NCI-H2107 treated with DMSO at 0.1 percent for 48 hours (cell line): ENCODE measurements around the gene TAS2R5.
"Not testable (repeated sequence)": the region's sequence is repeated elsewhere in the genome, so short reads cannot be mapped to it uniquely, and the experiment has no call there.

Experiments used
- DNase-seq: peaks from one replicate; lab custom pipeline; 2025; ENCODE audit not compliant: unreplicated experiment; lab: John Stamatoyannopoulos, UW

The TAS2R5 gene, protein sequence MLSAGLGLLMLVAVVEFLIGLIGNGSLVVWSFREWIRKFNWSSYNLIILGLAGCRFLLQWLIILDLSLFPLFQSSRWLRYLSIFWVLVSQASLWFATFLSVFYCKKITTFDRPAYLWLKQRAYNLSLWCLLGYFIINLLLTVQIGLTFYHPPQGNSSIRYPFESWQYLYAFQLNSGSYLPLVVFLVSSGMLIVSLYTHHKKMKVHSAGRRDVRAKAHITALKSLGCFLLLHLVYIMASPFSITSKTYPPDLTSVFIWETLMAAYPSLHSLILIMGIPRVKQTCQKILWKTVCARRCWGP

DNA sequence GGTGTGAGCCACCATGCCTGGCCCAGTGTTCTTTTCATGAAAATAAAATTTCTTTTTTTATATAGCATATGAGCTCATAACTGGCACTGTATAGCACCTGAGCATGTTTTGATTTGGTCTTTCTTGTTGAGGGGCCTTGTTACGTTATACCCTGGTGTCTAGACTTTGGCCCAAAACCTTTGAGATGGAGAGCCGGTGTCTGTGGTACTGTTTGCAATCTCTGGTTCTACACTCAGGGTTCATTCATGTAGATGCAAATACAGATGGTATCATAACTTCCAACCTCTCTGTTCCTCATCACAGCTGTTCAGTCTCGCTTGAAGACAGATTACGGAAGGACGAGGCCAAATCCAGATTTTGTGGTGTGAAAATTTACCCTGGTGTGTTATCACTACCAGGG is at the start of gene TAS2R5:
TAS2R5 (plus strand) TSS at position 301 of the 400 bp plus-strand sequence. CDS start 145 bp downstream, outside the sequence.
- DNase-seq: no peak

DNA sequence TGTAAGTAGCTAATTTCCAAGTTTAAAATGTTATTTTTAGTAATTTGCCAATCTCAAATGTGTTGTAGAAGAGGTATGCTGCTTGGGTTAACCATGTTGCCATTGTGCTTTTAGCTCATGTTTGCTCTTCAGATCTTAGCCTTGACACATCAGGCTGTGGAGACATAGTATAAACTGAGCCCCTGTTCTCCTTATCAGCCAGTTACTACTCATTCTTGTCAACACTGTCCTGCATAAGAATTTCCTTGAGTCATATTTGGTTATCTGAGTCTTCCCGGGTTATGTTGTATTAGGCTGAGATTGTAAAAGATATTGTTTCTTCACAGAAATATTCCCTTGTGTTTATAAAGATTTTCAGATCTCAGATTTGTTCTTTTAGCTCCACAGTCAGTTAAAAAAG is 47.8 kb upstream of the TAS2R5 start:
- no peak for DNase-seq

DNA sequence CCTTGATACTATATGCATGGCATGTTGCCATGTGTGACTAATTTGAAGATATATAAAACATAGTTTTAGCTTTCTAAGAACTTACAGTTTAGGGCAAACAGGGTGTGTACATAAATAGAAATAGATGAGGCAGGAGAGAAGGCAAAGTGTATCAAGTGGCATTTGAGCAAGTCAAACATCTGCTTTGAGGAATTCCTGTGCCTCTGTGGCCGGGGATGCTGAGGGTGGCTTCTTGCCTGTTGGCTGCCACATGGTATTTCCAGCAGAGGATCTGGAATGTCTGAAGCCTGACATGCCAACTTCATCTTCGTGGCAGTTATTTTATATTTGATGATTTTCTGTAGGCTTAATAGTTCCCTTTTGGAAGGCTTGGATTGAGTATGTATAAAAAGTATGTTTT is 45.9 kb upstream of the TAS2R5 start:
- DNase-seq: no peak

DNA sequence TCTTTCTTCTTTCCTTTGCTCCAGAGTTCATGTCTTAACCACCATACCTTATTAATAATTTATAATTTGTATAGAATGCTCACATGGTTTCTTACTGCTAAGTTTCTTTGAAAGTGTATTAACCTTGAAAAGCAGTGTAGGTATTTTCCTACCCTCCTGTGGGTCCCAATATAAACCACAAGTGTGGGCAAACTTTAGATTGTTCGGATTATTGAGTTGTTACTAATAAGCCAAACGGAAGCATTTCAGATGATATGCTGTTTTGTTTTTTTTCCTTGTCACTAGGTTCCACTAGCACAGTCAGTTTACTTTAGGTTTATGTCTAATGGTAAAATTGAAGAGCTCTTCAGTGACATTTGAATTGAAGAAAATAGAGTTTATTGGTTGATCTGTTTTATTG is 41.6 kb upstream of the TAS2R5 start:
- DNase-seq: no peak

DNA sequence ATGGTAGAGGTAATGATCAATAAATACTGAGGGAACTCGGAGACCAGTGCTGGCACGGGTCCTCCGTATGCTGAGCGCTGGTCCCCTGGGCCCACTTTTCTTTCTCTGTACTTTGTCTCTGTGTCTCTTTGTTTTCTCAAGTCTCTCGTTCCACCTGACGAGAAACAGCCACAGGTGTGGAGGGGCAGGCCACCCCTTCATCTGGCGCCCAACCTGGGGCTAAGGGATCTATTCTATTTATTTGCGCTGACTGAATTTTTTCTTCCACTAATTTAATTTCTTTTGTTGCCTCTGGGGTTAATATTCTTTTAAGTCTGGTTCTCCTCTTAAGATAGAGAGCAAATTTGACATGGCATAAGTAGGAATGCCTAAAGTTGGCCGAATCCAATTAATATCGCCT is 38.1 kb upstream of the TAS2R5 start:
- DNase-seq: not testable (repeated sequence)

DNA sequence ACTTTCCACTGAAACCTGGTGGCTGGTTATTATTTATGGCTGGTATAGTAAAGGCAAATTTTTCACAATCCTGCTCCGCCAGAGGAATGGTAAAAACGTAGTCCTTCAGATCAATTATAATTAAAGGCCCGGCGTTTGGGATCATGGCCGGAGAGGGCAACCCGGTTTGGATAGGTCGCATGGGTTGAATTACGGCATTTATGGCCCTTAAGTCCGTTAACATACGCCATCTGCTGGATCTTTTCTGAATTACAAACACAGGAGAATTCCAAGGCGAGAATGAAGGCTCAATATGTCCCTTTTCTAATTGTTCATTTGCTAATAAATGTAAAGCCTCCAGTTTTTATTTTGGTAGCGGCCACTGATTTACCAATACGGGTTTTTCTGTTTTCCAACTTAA is 37.4 kb upstream of the TAS2R5 start:
- no peak for DNase-seq

DNA sequence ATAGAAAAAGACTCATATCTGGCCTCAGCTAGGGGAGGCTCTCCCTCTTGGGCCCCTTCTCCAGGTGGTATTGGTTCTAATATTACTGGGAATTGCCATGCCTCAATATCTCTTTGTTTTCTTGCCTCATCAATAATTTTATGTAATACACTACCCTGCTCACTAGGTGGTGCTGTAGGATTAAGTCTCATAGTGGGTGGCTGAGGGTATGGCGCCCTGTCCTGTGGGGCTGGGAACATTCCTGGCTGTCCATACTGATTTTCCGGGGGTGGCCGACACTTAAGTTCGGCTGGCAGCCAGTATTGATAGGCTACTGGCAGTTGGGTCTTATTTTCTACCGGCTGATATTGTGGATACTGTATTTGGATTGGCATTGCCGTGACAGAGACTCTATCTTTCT is 35.1 kb upstream of the TAS2R5 start:
- DNase-seq: no peak

DNA sequence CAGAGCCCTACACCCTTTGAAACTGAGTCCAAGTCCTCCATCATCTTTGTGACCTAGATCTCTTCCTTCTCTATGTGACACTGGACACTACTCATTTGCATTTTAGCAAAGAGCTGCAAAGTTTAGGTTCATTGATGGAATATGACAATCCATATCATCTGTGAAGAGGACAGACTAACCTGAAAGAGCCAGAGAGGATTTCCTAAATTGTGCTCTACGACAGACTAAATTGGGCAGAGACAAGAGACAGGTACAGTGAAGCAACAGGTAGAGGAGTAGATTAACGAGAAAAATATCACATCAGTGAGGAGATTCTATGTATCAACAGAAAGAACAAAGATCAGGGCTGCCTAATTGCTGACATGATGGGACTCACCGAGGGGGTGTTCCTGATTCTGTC is 26.2 kb upstream of the TAS2R5 start, which contains the start of gene TAS2R3:
TAS2R3 (plus strand) TSS at position 301 of the 400 bp plus-strand sequence; CDS start at position 363, 62 bp downstream.
- DNase-seq: no peak

DNA sequence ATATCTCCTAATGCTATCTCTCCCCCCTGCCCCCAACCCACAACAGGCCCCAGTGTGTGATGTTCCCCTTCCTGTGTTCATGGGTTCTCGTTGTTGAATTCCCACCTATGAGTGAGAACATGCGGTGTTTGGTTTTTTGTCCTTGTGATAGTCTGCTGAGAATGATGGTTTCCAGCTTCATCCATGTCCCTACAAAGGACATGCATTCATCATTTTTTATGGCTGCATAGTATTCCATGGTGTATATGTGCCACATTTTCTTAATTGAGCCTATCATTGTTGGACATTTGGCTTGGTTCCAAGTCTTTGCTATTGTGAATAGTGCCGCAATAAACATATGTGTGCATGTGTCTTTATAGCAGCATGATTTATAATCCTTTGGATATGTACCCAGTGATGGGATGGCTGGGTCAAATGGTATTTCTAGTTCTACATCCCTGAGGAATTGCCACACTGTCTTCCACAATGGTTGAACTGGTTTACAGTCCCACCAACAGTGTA is 19.9 kb upstream of the TAS2R5 start:
- not testable (repeated sequence) for DNase-seq

DNA sequence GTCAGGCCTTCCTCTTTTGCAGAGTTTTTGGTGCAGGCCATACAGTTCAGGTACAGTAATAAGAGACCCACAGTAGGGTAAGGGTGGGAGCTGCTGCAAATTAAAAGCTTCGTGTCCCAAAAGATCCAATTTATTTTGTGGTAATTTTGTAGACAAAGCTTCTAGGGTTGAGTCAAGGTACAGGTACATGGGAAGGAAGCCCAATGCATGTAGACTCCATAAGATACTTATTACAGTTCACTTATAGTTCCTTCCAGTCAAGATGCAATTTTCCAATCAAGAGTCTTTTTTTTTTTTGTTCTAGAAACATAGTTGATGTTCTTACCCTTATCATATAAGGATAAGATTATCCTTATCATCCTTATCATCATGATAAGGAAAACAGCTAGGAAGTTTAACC is 13.6 kb upstream of the TAS2R5 start, which contains the start of gene TAS2R4:
TAS2R4 (plus strand) TSS at position 301 of the 400 bp plus-strand sequence. CDS start 1,815 bp downstream, outside the sequence.
- DNase-seq: no peak

DNA sequence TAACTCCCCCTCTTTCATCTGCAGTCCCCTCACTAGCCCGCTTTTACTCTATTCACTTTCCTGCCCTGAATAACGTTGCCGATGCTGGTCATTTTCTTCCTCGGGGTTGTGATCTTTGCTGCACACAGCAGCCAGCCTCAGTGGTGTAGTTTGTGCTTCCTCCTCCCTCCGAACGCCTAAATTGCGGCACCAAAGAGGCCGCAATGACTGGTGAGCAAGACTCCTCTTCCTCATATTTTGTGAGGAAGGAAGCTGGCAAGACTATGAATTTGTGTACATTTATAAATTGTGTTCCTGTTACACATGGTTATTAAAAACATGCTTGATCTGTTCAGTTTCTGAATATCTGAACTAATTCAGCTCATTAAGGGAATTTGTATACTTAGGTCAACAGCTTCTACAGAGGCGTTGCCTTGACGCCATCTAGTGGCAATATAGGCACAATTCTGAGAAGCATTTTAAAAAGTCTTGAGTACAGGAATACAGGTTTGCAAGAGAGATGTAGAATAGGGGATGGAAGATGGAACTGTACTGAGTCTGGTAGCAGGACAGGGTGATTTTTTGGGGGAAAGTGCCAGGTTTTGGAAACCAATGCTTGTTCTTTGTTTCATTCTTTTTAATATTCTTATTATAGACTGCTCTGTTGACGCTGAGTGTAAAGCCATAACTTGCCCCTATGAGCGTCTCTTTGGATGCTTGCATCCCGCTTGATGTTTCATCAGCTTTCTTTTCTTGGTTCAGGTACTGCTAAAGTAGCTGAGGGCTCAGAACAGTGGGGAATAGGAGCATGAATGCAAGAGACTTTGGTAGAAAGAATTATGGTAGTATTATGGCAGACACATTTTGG is 4.1 kb upstream of the TAS2R5 start:
- peak; percentile 48 for DNase-seq

DNA sequence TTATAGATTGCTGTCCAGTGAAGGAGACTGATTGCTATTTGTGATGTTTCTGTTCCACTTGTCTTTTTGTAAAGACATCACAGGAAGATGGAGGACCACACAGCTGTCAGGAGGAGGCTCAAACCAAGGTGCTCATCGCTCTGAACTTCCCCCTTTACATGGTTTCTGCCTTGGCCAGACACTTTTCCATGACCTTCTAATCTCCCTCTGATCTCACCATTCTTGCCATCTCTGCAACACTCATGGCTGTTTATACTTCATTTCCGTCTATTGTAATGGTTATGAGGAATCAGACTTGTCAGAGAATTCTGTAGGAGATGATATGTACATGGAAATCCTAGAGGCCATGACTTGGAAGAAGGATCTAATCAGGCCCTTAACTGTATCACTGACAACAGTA is 1.7 kb upstream of the TAS2R5 start:
- DNase-seq: no peak

DNA sequence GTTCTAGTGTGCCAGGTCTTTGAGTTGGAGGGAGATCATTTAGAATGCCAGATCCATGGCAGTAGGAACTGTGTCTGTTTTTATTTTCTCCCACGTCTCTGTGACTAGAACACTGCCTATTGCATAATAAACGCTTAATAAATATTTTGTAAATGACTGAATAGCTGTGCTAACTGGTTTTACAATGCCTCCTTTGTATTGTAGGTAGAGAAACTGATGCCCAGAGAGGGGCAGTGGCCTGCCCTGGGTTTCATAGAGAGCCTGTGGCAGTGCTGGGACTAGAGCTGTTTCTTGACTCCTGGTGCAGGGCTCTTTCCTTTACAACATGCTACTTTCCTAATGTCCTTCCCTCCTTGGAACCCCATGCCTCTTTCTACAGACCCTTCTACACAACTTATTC is 2.5 kb downstream of the TAS2R5 start:
- no peak for DNase-seq

DNA sequence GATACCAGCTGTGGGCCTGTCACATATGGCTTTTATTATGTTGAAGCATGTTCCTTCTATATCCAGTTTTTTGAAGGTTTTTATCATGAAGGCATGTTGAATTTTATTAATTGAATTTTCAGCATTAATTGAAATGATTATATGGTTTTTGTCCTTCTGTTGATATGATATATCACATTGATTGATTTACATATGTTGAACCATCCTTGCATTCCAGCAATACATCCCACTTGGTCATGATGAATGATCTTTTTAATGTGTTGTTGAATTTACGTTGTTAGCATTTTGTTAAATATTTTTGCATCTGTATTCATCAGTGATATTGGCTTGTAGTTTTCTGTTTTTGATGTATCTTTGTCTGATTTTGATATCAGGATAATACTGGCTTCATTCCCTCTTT is 30.1 kb downstream of the TAS2R5 start:
- DNase-seq: no peak

DNA sequence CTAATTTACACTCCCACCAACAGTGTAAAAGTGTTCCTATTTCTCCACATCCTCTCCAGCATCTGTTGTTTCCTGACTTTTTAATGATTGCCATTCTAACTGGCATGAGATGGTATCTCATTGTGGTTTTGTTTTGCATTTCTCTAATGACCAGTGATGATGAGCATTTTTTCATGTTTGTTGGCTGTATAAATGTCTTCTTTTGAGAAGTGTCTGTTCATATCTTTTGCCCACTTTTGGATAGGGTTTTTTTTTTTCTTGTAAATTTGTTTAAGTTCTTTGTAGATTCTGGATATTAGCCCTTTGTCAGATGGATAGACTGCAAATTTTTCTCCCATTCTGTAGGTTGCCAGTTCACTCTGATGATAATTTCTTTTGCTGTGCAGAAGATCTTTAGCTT is 32.4 kb downstream of the TAS2R5 start:
- DNase-seq: not testable (repeated sequence)

DNA sequence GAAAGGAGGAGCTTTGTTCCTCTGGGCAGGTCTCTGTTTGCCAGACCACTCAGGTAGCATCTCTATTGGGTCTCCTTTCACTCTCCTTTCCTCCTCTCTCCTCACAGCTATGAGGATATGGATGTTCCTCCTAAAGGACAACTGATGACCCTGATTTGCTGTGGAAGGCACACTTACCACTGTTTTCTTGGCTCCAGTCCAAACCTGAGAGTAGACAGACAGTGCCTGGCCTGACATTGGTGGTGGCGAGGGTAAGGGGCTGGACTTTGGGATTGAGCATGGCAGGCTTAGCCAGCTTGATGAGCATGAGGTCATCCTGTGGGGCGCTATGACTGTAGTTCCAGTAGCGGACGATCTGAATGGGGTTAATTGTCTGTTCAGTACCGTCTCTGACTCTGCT is 47.7 kb downstream of the TAS2R5 start:
- no peak for DNase-seq

DNA sequence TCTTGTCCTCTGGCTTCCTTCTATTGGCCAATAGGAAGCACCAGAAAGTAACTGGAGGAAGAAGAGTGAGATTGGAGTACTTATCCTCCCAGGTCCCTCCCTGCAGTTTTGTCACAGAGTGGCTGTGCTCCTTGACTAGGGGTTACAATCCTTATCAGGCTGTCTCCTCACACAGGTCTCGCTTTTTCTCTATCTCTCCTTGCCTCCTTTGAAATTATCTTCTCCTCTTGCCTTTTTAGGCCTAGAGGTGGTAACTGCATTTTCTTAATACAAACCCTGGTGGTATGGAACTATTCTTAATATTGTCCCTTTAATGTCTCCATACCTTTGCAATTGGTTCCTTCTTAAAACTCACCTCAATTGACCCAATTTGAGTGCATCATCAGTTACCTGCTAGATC is 48.6 kb downstream of the TAS2R5 start:
- no peak for DNase-seq

DNA sequence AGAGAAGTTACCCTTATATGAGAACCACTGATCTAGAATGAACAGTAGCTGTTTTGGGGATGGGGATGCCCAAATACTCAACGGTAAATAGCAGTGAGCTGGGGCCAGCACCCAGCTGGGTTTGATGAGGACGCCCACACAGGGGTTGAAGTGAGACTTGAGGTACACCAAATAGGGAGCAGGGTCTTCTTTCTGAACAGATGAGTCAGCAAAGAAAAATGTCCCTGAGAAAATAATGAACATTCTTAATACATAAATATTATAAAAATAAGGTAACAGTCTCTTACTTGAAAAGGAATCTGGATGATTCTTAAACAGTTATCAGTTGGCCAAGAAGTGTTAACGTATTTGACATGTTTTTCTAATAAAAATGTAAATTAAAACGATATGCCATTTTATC is 49.2 kb downstream of the TAS2R5 start:
- DNase-seq: no peak

DNA sequence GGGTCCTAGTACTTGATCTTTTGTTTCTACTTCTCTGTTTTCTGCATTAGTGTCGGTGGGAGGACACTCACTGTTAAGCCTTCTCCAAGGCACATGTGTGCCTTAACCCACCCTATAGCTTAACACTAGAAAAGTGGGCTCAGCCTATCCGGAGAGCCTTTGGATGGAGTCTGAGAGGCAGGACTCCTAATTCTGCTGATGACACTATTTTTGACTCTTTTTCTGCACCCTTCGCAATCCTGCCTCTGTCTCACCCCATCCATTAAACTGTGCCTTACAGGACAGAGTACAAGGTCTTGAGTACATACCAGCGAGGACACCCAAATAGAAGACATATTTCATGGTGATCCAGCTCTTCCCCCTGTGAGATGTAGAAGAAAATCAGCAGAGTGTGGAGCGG is 50.7 kb downstream of the TAS2R5 start:
- no peak for DNase-seq
